ENCODE measurements around the gene TBC1D7.

Gene TBC1D7

DNA sequence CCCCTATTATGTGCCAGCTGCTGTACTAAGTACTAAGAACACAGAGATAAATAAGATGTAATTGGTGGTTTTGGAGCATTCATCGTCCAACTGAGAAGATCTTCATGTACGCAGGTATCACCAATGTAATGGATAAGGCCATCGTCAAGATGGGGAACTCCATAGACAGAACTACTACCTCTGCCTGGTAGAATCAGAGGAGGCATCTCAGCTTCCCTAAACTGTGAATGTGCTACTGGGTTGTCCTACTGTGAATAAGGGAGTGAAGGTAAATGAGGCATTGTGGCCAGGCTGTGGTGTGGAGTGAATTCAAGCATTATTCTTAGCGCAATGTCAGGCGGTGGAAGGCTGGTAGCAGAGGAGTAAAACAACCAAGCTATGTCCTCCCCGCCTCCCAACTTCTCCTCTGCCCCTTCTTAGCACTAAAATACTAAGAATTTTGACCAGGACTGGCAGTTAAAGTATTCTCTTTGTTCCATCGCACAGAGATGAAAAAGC lies 68.2 kb downstream of the TBC1D7 start:
- ChIA-PET POLR2A (ENCODE audit: low non-redundant PET) (no interaction called here), CTCF (interaction anchor here (0.6 kb wide), 1 partner anchor 18 kb away, joined by 3 read pairs; no protein-coding TSS in a partner anchor)
- no peak overlapping the region for H3K27ac ChIP-seq

GRCh38 chr6:13259393-13259792 lies 68.9 kb downstream of the TBC1D7 start:
- ChIA-PET POLR2A (ENCODE audit: low non-redundant PET) (no interaction called here), CTCF (no interaction called here)
- H3K27ac ChIP-seq: no peak overlapping the region
- DNase-seq (ENCODE audit: low spot score): no peak
- no peak for TF ChIP-seq CTCF (conservative IDR thresholded peaks at IDR 0.05; ENCODE audit: low read depth)

More for the DNA sequence above, 68.2 kb downstream of the TBC1D7 start:
- no peak for TF ChIP-seq CTCF (conservative IDR thresholded peaks at IDR 0.05; ENCODE audit: low read depth)
- no peak for DNase-seq (ENCODE audit: low spot score)

DNA sequence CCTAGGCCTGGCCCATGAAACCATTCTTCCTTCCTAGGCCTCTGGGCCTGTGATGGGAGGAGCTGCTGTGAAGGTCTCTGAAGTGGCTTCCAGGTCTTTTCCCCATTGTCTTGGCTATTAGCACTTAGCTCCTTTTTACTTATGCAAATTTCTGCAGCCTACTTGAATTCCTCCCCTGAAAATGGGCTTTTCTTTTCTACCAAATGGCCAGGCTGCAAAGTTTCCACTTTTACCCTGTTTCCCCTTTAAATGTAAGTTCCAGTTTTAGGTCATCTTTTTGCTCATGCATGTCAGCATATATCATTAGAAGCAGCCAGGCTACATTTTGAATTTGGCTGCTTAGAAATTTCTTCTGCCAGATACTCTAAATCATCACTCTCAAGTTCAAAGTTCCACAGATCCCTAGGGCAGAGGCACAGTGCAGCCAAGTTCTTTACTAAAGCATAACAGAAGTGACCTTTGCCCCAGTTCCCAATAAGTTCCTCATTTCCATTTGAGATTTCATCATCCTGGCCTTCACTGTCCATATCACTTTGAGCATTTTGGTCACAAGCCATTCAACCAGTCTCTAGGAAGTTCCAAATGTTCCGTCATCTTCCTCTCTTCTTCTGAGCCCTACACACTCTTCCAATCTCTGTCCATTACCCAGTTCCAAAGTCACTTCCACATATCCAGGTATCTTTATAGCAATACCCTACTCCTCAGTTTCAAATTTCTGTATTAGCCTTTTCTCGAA lies 71.9 kb downstream of the TBC1D7 start:
- no peak for DNase-seq (ENCODE audit: low spot score)
- H3K27ac ChIP-seq: no peak overlapping the region
- CTCF ChIA-PET: no interaction called here
- no peak for TF ChIP-seq CTCF (conservative IDR thresholded peaks at IDR 0.05; ENCODE audit: low read depth)
- POLR2A ChIA-PET (ENCODE audit: low non-redundant PET): no interaction called here
